GM06990 (cell line): ENCODE results near the gene INPP4A.

Source experiments
- DNase-seq: peaks from one replicate; pipeline ENCODE4 v3.0.0-alpha.2; 2011; ENCODE audit not compliant: insufficient read length; ENCODE audit errors: extremely low read depth
- H3K27me3 ChIP-seq: replicated peaks from 2 replicates; pipeline ENCODE4 v1.6.0; 2011; ENCODE audit warnings: low read length; ENCODE audit not compliant: control insufficient read depth, insufficient read depth
- H3K36me3 ChIP-seq: 2 replicates; pipeline ENCODE4 v1.5.1; 2011; ENCODE audit warnings: low read length; ENCODE audit not compliant: control insufficient read depth, insufficient read depth
- H3K4me3 ChIP-seq: replicated peaks from 2 replicates; pipeline ENCODE4 v1.5.1; 2011; ENCODE audit warnings: low read depth, mild to moderate bottlenecking, control low read depth, low read length
- CTCF ChIP-seq: IDR thresholded peaks from 2 replicates; pipeline ENCODE4 v1.5.1; 2011; ENCODE audit warnings: low read length, control low read depth, mild to moderate bottlenecking, inconsistent platforms; ENCODE audit not compliant: insufficient read depth, poor library complexity, severe bottlenecking

The INPP4A gene

GRCh38 chr2:98517636-98518035 lies 73.0 kb downstream of the INPP4A start:
- Histone ChIP-seq H3K4me3 (no peak overlapping the region), H3K27me3 (no peaks in the 10 kb centered on the region), H3K36me3 (peaks cover 9% of the 10 kb centered on the region)
- no peak for TF ChIP-seq CTCF
- DNase-seq, result no peak

GRCh38 chr2:98518101-98518500 lies 73.4 kb downstream of the INPP4A start:
- peak; percentile 79 for TF ChIP-seq CTCF
- DNase-seq, result peak; percentile 32

DNA sequence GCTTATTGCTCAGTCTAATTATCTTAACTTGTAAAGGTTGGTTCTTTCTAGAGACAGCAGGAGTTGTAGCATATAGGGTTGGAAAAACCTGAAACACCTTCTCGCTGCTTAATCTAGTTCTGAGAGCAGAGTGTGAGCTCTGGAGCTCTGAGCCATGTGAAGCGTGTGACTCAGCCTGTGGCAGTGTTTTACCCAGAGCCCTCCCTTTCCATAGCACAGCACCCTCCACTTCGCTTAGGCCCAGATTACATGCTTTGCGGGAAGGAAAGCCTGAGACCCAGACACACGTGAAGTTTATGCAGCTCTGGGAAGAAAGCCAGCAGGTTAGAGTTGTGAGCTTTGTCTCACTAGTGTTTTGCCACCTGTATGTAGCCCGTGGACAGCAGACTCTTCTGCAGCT lies 74.5 kb downstream of the INPP4A start:
- no peaks in the 10 kb centered on the region for H3K27me3 ChIP-seq
- H3K4me3 ChIP-seq, result no peak overlapping the region
- DNase-seq, result no peak
- peaks cover 9% of the 10 kb centered on the region for H3K36me3 ChIP-seq
- no peak for TF ChIP-seq CTCF

More at GRCh38 chr2:98518101-98518500, 73.4 kb downstream of the INPP4A start:
- Histone ChIP-seq H3K36me3 (peaks cover 9% of the 10 kb centered on the region), H3K27me3 (no peaks in the 10 kb centered on the region), H3K4me3 (no peak overlapping the region)

DNA sequence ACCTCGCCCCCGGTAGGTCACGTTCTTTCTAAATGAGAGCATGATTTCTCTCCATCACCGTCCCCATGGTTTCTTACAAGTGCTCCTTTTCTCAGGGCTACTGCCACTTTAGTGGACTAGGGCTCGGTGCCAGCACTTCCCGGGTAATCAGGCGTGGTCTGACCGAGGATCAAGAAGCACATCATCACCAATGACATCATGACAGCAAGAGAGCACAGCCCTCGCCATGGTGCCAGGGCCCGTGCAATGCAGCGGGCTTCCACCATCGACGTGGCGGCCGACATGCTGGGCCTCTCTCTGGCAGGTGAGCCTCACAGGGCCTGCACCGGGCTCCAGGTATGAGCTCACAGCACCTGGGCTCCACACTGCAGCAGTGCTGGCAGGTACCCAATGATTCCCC lies 75.2 kb downstream of the INPP4A start:
- TF ChIP-seq CTCF, result no peak
- Histone ChIP-seq H3K4me3 (no peak overlapping the region), H3K27me3 (no peaks in the 10 kb centered on the region), H3K36me3 (peaks cover 9% of the 10 kb centered on the region)
- DNase-seq, result no peak

DNA sequence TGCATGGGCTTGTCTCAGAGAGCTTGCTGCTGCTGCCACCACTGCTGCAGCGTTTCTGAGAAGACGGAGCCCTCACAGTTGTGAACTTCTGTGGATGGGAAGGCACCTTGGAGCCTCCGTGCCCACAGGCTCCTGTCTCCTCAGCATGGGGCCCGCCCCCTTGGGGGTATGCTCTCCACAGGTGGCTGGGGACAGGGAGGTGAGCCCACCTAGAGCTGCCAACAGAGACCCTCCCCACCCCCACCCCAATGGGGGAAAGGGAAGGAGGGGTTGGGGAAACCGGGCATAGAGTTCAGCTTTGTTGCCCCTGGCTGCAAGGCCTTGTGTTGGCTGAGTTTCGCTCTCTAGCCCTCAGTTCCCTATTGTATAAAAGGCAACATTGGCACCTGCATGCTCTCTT lies 76.1 kb downstream of the INPP4A start:
- no peak for DNase-seq
- peaks cover 9% of the 10 kb centered on the region for H3K36me3 ChIP-seq
- H3K4me3 ChIP-seq, result no peak overlapping the region
- no peak for TF ChIP-seq CTCF
- no peaks in the 10 kb centered on the region for H3K27me3 ChIP-seq

DNA sequence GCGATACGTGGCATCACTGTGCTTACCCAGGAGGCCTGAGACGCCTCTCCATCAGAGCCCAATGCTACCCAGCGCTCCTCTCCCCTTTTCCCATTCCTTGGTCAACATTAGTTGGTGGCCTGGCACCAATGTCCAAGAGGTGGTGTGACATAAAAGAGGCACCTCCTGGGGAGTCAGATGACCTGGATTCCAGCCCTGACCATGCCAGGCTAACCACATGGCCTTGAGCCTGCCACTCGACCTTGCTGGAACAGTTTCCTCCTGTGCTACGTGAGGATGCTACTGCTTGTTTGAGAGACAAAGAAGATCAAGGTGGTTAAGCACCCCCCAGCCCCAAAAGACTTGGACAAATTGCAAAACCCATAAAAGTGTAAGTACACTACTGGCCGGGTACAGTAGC lies 76.6 kb downstream of the INPP4A start:
- no peak for TF ChIP-seq CTCF
- Histone ChIP-seq H3K36me3 (peaks cover 9% of the 10 kb centered on the region), H3K4me3 (no peak overlapping the region), H3K27me3 (no peaks in the 10 kb centered on the region)
- no peak for DNase-seq
